GM12872 (cell line): Measurements from ENCODE around the gene CCDC85B.

Experiments used
- CTCF ChIP-seq: IDR thresholded peaks from 3 replicates; pipeline ENCODE4 v1.5.1; 2011; ENCODE audit warnings: low read depth, mild to moderate bottlenecking, low read length, moderate library complexity; ENCODE audit not compliant: insufficient read depth

The CCDC85B gene

GRCh38 chr11:65862941-65863888 is 27.3 kb upstream of the CCDC85B start:
- TF ChIP-seq CTCF, result no peak

DNA sequence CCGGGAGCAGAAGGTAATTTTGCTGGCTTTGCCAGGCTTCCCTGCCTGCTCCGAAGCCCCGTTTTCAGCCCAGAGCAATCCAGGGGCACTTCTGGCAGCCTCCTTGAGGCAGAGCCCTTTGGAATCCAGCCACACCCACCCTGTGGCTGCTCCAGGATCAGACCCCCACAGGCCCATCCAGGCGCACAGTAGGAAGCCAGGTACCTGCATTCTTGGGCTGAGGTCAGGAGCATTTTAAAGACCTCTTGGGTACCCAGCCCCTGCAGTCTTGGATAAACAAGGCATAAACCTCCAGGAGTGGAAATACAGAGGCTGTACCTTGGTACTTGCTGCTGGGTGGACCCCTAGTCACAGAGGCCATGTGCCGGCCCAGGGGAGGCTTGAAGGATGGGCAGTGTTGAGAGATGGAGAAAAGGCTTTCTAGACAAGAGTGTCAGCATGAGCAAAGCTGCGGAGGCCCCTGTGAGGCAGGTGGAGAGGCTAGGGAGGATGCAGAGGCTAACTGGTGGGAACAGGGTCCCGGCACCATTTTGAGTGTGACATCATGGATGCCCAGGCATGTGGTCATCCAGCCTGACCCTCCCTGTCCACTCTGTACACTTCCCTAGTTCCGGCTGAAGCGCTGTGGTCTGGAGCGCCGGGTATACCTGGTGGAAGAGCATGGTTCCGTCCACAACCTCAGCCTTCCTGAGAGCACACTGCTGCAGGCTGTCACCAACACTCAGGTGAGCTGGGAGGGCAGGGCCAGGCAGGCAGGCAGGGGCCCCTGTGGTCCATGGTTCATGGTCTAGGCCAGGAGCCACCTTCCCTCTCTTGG is 26.4 kb upstream of the CCDC85B start:
- TF ChIP-seq CTCF, result no peak

DNA sequence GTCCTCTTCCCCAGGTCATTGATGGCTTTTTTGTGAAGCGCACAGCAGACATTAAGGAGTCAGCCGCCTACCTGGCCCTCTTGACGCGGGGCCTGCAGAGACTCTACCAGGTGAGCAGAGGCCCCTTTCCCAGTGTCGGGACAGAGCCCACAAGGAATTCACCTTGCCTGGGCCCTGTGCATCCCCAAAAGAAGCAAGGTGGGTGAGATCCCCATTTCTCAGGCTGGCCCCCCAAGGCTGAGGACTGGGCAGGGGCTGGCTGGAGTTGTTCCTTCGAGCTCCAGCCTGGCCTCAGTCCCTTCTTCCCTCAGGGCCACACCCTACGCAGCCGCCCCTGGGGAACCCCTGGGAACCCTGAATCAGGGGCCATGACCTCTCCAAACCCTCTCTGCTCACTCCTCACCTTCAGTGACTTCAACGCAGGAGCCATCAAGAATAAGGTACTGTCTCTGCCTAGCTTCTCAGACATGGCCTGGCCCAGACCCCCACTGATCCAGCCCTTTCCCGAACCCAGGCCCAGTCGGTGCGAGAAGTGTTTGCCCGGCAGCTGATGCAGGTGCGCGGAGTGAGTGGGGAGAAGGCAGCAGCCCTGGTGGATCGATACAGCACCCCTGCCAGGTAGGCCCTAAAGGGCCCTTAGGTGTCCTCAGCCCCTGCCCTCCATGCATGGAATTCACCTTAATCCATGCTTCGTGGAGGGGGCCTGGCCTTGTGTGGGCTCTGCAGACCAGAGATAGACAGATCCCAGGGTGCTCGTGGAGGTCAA is 25.6 kb upstream of the CCDC85B start:
- TF ChIP-seq CTCF, result no peak

GRCh38 chr11:65865550-65866172 is 24.8 kb upstream of the CCDC85B start:
- TF ChIP-seq CTCF, result no peak

DNA sequence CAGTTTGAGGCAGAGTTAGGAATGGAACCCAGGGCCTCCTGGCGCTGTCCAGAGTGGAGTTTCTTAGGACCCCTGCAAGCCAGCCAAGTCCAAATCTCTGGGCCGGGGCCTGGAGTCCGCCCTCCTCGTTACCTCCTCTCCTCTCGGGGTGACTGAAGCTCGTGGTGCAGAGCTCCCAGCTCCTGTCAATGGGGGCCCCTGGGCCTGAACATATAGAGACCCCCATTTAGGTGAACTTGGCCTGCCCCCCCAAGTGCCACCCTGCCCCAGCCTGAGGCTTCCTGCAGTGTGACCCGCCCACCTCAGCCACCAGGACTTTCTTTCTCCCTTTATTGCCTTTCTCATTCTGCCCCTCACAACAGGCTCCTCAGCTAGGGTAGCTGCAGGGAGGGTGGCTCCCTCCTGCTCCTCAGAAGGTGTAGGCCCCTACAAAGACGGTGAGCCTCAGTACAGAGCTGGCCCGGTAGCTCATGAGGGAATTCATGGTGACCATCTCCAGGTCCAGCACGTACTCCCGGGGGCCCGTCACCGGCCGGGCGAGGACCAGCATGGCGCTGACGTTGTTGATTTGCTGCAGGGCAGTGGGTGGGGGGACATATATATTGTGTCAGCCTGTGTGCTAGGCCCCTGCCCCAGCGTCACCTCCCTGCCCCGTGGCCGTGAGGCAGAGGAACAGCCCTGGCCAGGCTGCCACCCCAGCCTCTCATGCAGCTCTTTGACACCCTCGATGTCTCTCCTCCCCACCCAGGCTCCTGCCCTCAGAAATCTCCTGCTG is 23.8 kb upstream of the CCDC85B start:
- TF ChIP-seq CTCF, result no peak

- no peak for TF ChIP-seq CTCF
Observed at GRCh38 chr11:65867284-65868071, 23.0 kb upstream of the CCDC85B start.
